GM18519 (cell line): ENCODE data around the gene MTRF1.

Source experiments
- ATAC-seq: cut with Tn5 transposase; IDR thresholded peaks from one replicate; pipeline ENCODE4 v1.9.1; 2021; ENCODE audit warnings: mild to moderate bottlenecking, moderate library complexity; ENCODE audit not compliant: unreplicated experiment, low FRiP score

MTRF1 gene

GRCh38 chr13:41224113-41225110 lies 39.0 kb downstream of the MTRF1 start:
- ATAC-seq: no peak

- ATAC-seq: peak; percentile 86
Measured at GRCh38 chr13:41222259-41222852, 41.0 kb downstream of the MTRF1 start.

DNA sequence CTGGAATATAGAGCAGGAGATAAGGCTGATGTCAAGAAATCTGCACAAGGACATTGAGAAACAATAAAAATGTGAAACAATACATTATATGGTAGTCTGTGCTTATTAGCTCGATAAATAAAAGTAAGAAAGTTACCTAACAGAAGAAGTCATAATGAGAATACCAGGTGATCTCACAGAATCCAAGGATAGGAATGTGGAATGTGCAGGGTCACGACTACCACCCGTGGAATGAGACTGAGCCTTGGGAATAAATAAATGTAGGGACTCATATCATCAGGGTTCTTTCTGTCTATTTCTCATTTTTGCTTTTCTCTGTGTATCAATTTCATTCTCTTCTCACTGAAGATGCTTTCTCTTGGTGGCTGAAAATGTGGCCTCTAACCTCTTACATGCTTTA lies 43.0 kb downstream of the MTRF1 start:
- ATAC-seq: no peak

DNA sequence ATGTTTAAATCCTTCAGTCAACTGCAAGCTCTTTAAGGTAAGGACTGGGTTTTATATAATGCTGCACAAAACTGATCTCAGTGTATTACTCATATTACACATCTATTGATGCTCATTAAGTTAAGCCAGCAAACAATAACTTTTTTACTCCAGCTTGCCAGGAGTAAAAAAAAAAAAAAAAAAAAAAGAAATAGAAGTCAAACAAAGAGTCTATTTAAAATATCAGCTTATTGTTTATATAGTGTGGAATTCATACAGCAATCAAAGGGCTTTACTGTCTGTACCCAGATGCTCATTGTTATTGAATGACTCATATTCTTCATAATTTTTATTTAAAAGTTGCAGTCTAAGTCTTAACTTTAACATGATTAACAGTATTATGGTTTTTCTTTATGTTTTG lies 47.2 kb downstream of the MTRF1 start:
- no peak for ATAC-seq

GRCh38 chr13:41213919-41214318 lies 49.5 kb downstream of the MTRF1 start:
- no peak for ATAC-seq

DNA sequence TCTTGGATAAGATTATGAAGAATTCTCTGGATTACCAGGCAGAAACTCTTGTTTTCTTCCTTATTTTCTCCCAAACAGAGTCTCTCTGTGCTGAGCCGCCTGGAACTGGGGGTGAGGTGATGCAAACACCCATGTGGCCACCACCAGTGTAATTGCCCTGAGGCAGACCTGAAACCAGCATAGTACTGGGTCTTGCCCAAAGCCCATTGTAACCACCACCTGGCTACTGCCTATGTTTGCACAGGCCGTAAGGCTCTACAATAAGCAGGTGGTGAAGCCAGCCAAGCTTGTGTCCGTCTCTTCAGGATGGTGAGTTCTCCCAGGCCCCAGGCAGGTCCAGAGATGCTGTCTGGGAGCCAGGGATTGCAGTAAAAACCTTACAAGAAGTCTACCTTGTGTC lies 50.1 kb downstream of the MTRF1 start:
- no peak for ATAC-seq

GRCh38 chr13:41212881-41213280 lies 50.5 kb downstream of the MTRF1 start:
- ATAC-seq: no peak

DNA sequence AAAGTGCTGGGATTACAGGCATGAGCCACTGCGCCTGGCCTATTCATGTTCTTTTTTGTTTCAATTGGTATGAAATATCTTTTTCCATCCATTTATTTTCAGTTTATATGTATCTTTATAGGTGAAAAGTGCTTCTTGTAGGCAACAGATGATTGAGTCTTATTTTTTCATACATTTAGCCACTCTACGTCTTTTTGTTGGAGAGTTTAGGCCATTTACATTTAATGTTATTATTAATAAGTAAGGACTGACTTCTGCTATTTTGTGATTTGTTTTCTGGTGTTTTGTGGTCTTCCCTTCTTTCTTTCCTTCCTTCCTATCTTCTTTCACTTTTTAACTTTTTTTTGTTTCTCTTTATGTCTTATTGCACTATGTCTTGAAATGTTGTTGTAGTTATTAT lies 52.3 kb downstream of the MTRF1 start:
- ATAC-seq: no peak

GRCh38 chr13:41206467-41206866 lies 56.9 kb downstream of the MTRF1 start:
- no peak for ATAC-seq

DNA sequence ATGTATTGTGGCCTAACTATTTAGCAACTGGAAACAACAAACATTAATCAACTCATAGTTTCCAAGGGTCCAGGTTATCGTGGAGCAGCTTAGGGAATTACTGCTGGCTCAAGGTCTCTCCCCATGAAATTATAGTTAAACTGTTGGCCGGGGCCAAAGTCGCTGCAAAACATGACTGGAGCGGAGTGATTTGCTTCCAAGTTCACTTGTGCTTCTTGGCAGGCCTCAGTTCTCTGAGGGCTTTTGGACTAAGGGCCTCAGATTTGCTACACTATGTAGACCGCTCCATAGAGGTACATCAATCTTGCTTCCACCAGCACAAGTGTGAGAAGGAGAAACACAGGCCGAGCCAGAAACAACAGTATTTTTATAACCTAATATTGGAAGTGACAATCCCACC lies 59.6 kb downstream of the MTRF1 start:
- no peak for ATAC-seq

DNA sequence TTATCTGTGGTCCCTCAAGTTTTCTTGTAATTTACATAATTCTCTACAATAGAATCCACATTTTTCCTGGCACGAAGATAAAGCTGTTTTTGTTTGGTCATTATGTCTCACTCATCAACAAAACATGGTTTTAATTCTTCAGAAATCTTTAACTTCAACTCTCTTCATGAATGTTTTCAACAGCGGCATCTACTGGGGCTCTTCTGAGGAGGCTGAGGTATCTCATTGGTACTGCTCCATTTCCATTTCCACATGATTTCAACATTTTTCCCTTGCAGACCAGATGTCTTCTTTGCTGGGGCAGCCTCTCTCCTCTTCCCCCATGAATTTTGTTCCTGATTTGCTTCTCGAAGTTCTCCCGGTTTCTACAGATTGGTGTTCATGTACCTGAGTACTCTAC lies 63.2 kb downstream of the MTRF1 start:
- ATAC-seq: no peak

DNA sequence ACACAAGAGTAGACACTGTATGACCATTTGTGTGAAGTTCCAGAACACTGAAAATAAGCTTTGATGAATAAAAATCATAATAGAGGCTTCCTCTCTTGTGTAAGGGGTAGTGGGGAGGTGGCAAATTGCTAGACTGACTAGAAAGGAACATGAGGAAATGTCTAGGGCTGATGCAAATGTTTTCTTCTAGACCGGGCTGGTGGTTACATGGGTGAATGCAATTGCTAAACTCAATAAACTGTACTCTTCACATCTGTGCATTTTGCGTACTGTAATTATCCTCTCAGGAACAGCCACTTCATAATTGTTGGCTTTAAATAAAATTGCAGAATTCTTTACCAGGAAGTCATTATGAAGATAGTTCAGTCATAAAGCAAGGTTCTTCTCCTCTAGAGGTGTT lies 63.9 kb downstream of the MTRF1 start:
- ATAC-seq: peak; percentile 55

DNA sequence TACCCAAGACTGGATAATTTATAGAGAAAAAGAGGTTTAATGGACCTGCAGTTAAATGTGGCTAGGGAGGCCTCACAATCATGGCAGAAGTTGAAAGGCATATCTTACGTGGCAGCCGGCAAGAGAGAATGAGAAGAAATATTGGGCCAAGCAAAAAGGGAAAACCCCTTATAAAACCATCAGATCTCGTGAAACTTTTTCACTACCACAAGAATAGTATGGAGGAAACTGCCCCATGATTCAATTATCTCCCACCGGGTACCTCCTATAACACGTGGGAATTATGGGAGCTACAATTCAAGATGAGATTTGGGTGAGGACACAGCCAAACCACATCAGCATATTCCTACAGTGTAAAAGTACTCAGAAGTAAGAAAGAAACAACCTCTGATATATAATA lies 64.3 kb downstream of the MTRF1 start:
- ATAC-seq: no peak

GRCh38 chr13:41196620-41197019 lies 66.8 kb downstream of the MTRF1 start:
- ATAC-seq: no peak

DNA sequence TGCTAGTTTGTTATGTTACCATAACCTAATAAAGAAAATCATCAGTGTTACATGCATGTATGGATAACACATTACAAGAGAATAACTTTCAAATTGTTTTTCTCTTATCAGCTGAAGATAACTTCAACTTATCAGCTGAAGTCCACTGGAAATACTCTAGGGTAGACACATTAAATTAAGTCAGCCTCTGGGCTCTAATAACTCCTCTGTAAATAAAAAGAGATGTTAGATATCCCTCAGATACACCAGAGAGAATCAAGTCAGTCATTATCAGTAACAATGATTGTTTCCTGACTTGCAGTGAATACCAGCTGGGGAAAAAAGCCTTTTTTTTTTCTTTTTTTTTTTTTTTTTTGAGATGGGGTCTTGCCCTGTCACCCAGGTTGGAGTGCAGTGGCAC lies 67.4 kb downstream of the MTRF1 start:
- ATAC-seq: no peak

GRCh38 chr13:41193919-41194824 lies 69.2 kb downstream of the MTRF1 start, which contains the start of gene KBTBD7:
TSS of gene KBTBD7 (minus strand) at chr13:41194569. CDS start at chr13:41194257, 312 bp downstream.
- peak; percentile 87 for ATAC-seq

- no peak for ATAC-seq
Measured at GRCh38 chr13:41193469-41193868, 69.9 kb downstream of the MTRF1 start.

DNA sequence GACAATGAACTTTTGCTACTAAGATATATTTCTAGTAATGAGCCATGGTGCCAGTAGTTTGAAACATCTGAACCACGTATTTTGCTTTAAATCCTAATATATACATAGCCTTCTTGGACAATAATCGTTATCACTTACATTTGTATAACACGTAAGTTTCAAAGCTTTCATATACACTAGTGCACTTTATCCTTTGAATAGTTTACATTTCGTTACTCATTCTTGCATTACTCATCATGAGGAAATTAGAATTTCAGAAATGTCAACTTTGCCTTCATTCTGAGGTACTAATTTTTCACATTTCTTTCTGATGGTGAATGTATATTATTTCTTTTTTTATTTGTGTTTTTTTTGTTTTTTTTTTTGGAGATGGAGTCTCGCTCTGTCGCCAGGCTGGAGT lies 74.8 kb downstream of the MTRF1 start:
- ATAC-seq: no peak

- ATAC-seq: no peak
Measured at GRCh38 chr13:41186481-41186880, 76.9 kb downstream of the MTRF1 start.

- no peak for ATAC-seq
Measured at GRCh38 chr13:41182231-41182630, 81.1 kb downstream of the MTRF1 start.
